ACC112 (cell line): ENCODE results near the gene STAP2.
"Not testable (repeated sequence)": the region's sequence is repeated elsewhere in the genome, so short reads cannot be mapped to it uniquely, and the experiment has no call there.

Experiments used
- H2AFZ ChIP-seq: fragments of 200-600 bp; sonication (generic); one replicate; pipeline ENCODE4 v1.6.0; 2017; ENCODE audit warnings: antibody characterized with exemption, low read length; ENCODE audit not compliant: unreplicated experiment
- H3K27ac ChIP-seq: fragments of 200-600 bp; sonication (generic); 2 replicates; pipeline ENCODE4 v1.5.1; 2014; ENCODE audit warnings: low read depth, mild to moderate bottlenecking, antibody characterized with exemption, low read length, moderate library complexity
- H3K27me3 ChIP-seq: fragments of 200-600 bp; sonication (generic); 2 replicates; pipeline ENCODE4 v1.6.1; 2014; ENCODE audit warnings: mild to moderate bottlenecking, antibody characterized with exemption, low read length, moderate library complexity, mixed read lengths; ENCODE audit not compliant: insufficient read depth
- H3K36me3 ChIP-seq: fragments of 200-600 bp; sonication (generic); 2 replicates; pipeline ENCODE4 v1.6.1; 2016; ENCODE audit warnings: mild to moderate bottlenecking, antibody characterized with exemption, low read length, moderate library complexity, mixed read lengths; ENCODE audit not compliant: insufficient read depth
- H3K4me1 ChIP-seq: fragments of 200-600 bp; sonication (generic); one replicate; pipeline ENCODE4 v1.6.1; 2016; ENCODE audit warnings: low read length, mixed read lengths; ENCODE audit not compliant: insufficient read depth, unreplicated experiment, control insufficient read depth
- H3K4me3 ChIP-seq: fragments of 200-600 bp; sonication (generic); 2 replicates; pipeline ENCODE4 v1.5.1; 2014; ENCODE audit warnings: mild to moderate bottlenecking, low read depth, low read length
- H3K79me2 ChIP-seq: fragments of 200-600 bp; sonication (generic); one replicate; pipeline ENCODE4 v1.6.0; 2016; ENCODE audit warnings: low read length; ENCODE audit not compliant: control insufficient read depth, unreplicated experiment, insufficient read depth

The STAP2 gene

GRCh38 chr19:4277191-4277696 is 61.4 kb downstream of the STAP2 start:
- H3K4me1 ChIP-seq, result no peaks in the 10 kb centered on the region
- H3K4me3 ChIP-seq, result no peak overlapping the region
- no peaks in the 10 kb centered on the region for H3K79me2 ChIP-seq
- H3K36me3 ChIP-seq, result no peaks in the 10 kb centered on the region
- H3K27me3 ChIP-seq, result peaks cover 28% of the 10 kb centered on the region
- no peak overlapping the region for H3K27ac ChIP-seq
- H2AFZ ChIP-seq, result no peak overlapping the region

- H3K27me3 ChIP-seq, H3K4me1 ChIP-seq, H2AFZ ChIP-seq, H3K27ac ChIP-seq, H3K36me3 ChIP-seq, H3K79me2 ChIP-seq, H3K4me3 ChIP-seq: not testable (repeated sequence)
Measured at GRCh38 chr19:4274321-4274686, 64.3 kb downstream of the STAP2 start.
